IPS-15b (cell line): ENCODE results near the gene PODXL2.

Experiments
- H3K27me3 ChIP-seq: one replicate; pipeline ENCODE4 v1.6.1; 2013; ENCODE audit warnings: low read length; ENCODE audit not compliant: control insufficient read depth, insufficient read depth
- H3K36me3 ChIP-seq: one replicate; pipeline ENCODE4 v1.6.1; 2013; ENCODE audit warnings: low read length; ENCODE audit not compliant: control insufficient read depth, insufficient read depth
- H3K4me1 ChIP-seq: one replicate; pipeline ENCODE4 v1.6.1; 2013; ENCODE audit warnings: mild to moderate bottlenecking, low read length; ENCODE audit not compliant: control insufficient read depth, insufficient read depth
- H3K4me3 ChIP-seq: one replicate; pipeline ENCODE4 v1.5.1; 2013; ENCODE audit warnings: low read depth, low read length
- H3K9ac ChIP-seq: one replicate; pipeline ENCODE4 v1.6.1; 2013; ENCODE audit warnings: low read depth, mild to moderate bottlenecking, low read length
- H3K9me3 ChIP-seq: one replicate; pipeline ENCODE4 v1.6.1; 2013; ENCODE audit warnings: mild to moderate bottlenecking, low read length; ENCODE audit not compliant: control insufficient read depth, insufficient read depth

Gene PODXL2

DNA sequence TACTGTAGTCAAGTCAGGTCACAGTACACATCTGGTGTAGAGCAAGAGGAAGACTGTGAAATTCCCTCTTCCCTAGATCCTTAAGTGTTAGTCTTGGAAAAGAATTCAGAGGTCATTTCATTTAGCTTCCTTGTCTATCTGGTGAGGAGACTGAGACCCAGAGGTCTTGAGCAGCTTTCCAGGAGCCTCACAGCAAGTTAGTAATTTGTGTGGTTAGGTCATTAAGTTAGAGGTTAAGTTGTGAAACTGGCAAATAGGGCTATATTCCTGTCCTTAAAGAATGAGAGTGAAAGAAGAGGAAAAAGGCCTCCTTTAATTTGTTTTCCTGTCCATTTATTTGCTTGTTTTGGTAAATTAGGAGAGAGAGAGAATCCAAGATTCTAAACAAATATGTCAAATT is 9.0 kb downstream of the PODXL2 start:
- Histone ChIP-seq H3K4me3 (no peak overlapping the region), H3K27me3 (no peaks in the 10 kb centered on the region), H3K36me3 (no peaks in the 10 kb centered on the region), H3K4me1 (no peaks in the 10 kb centered on the region), H3K9me3 (no peaks in the 10 kb centered on the region), H3K9ac (no peak overlapping the region)

GRCh38 chr3:127639173-127640041 is 10.4 kb downstream of the PODXL2 start:
- H3K36me3 ChIP-seq, result no peaks in the 10 kb centered on the region
- no peak overlapping the region for H3K9ac ChIP-seq
- no peak overlapping the region for H3K4me3 ChIP-seq

GRCh38 chr3:127640042-127640355 is 11.0 kb downstream of the PODXL2 start:
- no peak overlapping the region for H3K4me3 ChIP-seq
- H3K4me1 ChIP-seq, result peaks cover 6% of the 10 kb centered on the region
- no peaks in the 10 kb centered on the region for H3K9me3 ChIP-seq
- no peaks in the 10 kb centered on the region for H3K27me3 ChIP-seq
- H3K9ac ChIP-seq, result no peak overlapping the region
- no peaks in the 10 kb centered on the region for H3K36me3 ChIP-seq

More at GRCh38 chr3:127639173-127640041, 10.4 kb downstream of the PODXL2 start:
- Histone ChIP-seq H3K27me3 (no peaks in the 10 kb centered on the region), H3K4me1 (peaks cover 3% of the 10 kb centered on the region), H3K9me3 (no peaks in the 10 kb centered on the region)

DNA sequence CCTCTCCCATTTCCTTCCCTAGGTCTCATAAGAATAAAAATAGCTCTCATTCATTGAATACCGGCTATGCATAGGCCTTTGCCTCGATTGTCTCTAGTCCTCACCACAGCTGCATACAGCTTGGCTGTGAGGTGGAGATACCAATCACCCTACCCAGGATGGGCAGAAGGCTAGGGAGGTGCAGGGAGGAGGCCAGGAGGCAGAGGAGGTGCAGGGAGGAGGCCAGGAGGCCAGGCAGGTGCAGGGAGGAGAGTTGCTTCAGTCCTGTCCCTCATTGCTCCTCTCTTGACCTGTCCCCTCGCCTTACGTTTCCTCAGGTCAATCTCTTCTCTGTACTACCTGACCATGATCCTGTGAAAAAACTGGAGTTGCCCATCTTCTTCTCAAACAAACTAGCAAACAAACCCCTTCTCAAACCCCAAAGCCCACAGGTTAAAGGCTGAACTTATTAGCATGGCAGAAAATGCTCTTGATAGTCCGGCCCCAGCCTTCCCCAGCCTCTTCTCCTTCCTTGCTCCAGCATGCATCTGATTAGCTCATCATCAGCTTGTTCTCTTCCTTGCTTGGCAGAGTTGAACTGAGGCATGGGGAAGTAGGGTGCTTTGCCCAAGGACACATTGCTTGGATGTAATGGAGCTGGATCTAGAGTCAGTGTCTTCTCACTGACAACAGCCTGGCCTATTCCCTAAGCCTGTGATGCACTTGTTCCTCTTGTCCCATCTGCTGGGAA is 15.8 kb downstream of the PODXL2 start:
- Histone ChIP-seq H3K9ac (no peak overlapping the region), H3K27me3 (no peaks in the 10 kb centered on the region), H3K36me3 (no peaks in the 10 kb centered on the region), H3K9me3 (no peaks in the 10 kb centered on the region), H3K4me3 (no peak overlapping the region), H3K4me1 (peaks cover 6% of the 10 kb centered on the region)

DNA sequence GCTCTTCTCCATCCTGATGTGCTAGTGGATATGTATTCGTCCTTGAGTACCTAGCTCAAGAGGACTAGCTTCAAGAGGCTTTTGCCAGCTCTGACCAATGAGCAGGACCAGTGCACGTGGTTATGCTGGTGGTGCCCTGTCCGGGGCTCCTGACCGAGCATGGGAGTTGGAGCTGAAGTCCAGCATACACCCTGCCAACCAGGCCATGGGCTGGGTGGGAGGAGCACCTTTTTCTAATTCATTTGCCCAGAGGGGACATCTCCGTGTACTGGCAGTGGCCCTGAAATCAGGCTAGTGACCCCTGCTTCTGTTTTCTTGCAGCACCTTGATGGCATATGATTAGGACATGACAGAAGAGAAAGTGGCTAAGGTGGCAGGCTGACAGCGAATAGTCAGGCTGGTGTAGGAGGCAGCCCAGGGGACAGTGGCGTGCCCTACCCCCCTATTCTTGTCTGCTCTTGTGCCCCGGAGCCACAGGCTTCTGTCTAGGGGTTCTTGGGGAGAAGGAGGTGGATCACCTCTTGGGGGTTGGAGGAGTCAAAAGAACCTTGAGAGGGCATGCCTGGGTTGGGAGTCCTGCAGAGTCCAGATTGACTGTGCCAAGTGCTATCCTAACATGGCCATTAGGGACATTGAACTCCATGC is 16.5 kb downstream of the PODXL2 start:
- no peaks in the 10 kb centered on the region for H3K36me3 ChIP-seq
- no peak overlapping the region for H3K9ac ChIP-seq
- H3K4me3 ChIP-seq, result no peak overlapping the region
- no peaks in the 10 kb centered on the region for H3K27me3 ChIP-seq
- no peaks in the 10 kb centered on the region for H3K9me3 ChIP-seq
- peaks cover 6% of the 10 kb centered on the region for H3K4me1 ChIP-seq

GRCh38 chr3:127646501-127647046 is 17.6 kb downstream of the PODXL2 start:
- Histone ChIP-seq H3K4me1 (peaks cover 6% of the 10 kb centered on the region), H3K4me3 (no peak overlapping the region), H3K9me3 (no peaks in the 10 kb centered on the region), H3K36me3 (no peaks in the 10 kb centered on the region), H3K9ac (no peak overlapping the region), H3K27me3 (no peaks in the 10 kb centered on the region)

DNA sequence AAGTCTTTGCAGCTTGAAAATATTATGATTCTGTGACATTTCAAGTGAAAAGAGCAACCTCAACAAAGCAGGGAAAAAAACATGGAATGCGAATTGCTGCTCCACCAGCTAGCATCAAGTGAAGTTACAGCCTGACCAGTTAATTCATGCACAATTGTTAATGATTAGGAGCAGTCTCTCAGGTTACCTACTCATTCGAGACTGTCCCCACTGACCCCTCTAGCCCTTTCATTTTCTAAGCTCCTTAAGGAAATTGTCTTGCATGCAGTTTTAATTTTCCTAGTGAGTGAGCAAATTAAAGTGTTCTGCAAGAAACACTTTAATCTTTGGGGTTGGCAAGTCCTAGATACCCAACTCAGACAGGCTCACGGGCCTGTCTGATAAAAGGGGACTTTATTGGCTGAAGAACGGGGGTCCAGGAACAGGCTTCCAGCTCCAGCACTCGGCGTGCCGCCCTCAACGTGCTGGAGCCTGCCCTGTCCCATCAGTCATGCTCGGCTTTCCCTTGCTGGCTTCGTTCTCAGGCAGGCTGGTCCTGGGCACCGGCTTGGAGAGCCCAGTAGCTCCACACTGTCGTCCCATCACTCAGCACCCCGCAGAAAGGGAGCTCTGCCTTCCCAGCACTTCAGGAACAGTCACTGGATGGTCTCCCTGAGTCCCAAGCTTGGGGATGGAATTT is 18.3 kb downstream of the PODXL2 start:
- no peak overlapping the region for H3K9ac ChIP-seq
- H3K4me3 ChIP-seq, result no peak overlapping the region
- no peaks in the 10 kb centered on the region for H3K27me3 ChIP-seq
- no peaks in the 10 kb centered on the region for H3K36me3 ChIP-seq
- peaks cover 6% of the 10 kb centered on the region for H3K4me1 ChIP-seq
- no peaks in the 10 kb centered on the region for H3K9me3 ChIP-seq

DNA sequence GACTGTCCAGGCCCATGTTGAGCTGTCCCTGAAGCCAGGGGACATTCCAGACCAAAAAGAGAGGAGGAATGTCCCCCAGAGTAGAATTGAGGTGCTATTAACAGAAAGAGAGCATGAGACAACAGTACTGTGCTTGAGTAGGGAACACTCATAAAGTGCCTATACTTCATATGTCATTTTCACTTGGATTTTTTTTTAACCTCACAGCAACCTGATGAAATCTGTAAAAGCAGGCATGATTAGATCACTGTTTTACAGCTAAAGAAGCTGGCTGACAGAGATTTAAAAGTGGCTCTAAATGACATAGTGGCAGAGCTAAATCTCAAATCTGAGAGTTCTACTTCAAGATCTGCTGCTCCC is 18.8 kb downstream of the PODXL2 start:
- H3K27me3 ChIP-seq, result no peaks in the 10 kb centered on the region
- H3K36me3 ChIP-seq, result no peaks in the 10 kb centered on the region
- H3K4me1 ChIP-seq, result peaks cover 6% of the 10 kb centered on the region
- H3K9ac ChIP-seq, result no peak overlapping the region
- no peaks in the 10 kb centered on the region for H3K9me3 ChIP-seq
- no peak overlapping the region for H3K4me3 ChIP-seq

- Histone ChIP-seq H3K4me3 (no peak overlapping the region), H3K36me3 (no peaks in the 10 kb centered on the region), H3K9ac (no peak overlapping the region), H3K4me1 (no peaks in the 10 kb centered on the region), H3K27me3 (no peaks in the 10 kb centered on the region), H3K9me3 (no peaks in the 10 kb centered on the region)
Observed at GRCh38 chr3:127650236-127650635, 21.3 kb downstream of the PODXL2 start.

DNA sequence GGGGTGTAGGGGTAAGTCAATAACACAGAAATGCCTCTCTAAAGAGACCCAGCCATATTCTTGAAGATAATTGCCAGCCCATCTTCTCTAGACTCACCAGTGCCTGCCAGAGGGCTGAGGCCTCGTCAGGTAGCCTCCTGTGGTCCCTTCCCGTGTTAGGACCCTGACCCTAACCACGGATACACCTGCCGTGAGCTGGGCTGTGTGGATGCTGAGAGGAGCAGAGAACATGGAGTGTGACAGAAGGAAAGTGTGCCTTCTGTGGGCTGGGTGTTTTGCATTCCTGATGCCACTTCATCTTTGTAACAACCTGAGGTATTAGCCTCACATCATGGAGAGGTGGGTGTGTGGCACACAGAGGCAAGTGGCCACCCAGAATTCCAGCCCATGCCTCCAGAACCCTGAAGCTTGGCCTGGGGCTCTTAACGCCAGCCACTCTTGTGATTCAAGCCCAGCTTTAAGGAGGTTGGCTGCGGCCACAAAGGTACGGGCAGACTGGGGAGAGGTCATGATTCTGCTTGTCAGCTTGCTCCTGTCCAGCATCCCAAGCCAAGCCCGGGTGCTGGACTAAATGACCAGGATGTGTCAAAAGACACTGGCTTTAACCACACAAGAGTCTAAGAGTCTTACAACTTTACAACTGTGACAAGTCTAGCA is 22.7 kb downstream of the PODXL2 start:
- Histone ChIP-seq H3K9me3 (no peaks in the 10 kb centered on the region), H3K27me3 (no peaks in the 10 kb centered on the region), H3K36me3 (no peaks in the 10 kb centered on the region), H3K4me1 (no peaks in the 10 kb centered on the region), H3K4me3 (no peak overlapping the region), H3K9ac (no peak overlapping the region)
